H1 (cell line): Measurements from ENCODE around the gene PAK5. TPM values are rescaled to one million over a fixed set of nuclear protein-coding genes. Genes with fewer than 3 reads are reported as not detected.
"Not testable (repeated sequence)": the region's sequence is repeated elsewhere in the genome, so short reads cannot be mapped to it uniquely, and the experiment has no call there.

Experiments
- CTCF ChIA-PET: fragments of 300-600 bp; sonication (Branson Sonifier 250); formaldehyde crosslinking; loops from one replicate; lab custom pipeline; 2021; ENCODE audit not compliant: partially characterized antibody; lab: Charles Lee
- POLR2A ChIA-PET: fragments of 300-600 bp; sonication (Branson Sonifier 250); formaldehyde crosslinking; loops from one replicate; lab custom pipeline; 2021; ENCODE audit warnings: inconsistent platforms; ENCODE audit not compliant: partially characterized antibody; lab: Charles Lee
- DNase-seq, 2 experiments: peaks; one replicate each; pipeline versions ENCODE4 v3.0.0 to v3.0.0-alpha.2; 2010 to 2022; ENCODE audit warnings: low spot score in 2 of 2, low read depth in 1 of 2, mixed read lengths in 1 of 2
- FAIRE-seq: peaks from 2 replicates; lab custom pipeline; 2011; peaks lifted over from hg19 to GRCh38; lab: Jason Lieb, UNC
- H2AFZ ChIP-seq: 2 replicates; pipeline ENCODE4 v1.8.1; 2012; ENCODE audit warnings: low read length, inconsistent platforms
- H2AK5ac ChIP-seq: 2 replicates; pipeline ENCODE4 v1.6.1; 2013; ENCODE audit warnings: low read depth, low read length
- H2BK120ac ChIP-seq: replicated peaks from 2 replicates; pipeline ENCODE3; 2013; ENCODE audit warnings: low read depth, low read length, inconsistent platforms
- H2BK12ac ChIP-seq: 2 replicates; pipeline ENCODE4 v1.6.1; 2013; ENCODE audit warnings: low read depth, low read length
- H2BK15ac ChIP-seq: 2 replicates; pipeline ENCODE4 v1.6.1; 2013; ENCODE audit warnings: low read length
- H2BK20ac ChIP-seq: 2 replicates; pipeline ENCODE4 v1.6.1; 2013; ENCODE audit warnings: low read length
- H2BK5ac ChIP-seq: 2 replicates; pipeline ENCODE4 v1.6.1; 2013; ENCODE audit warnings: low read depth, low read length
- H3K14ac ChIP-seq: 2 replicates; pipeline ENCODE4 v1.6.1; 2013; ENCODE audit warnings: inconsistent platforms; ENCODE audit not compliant: insufficient read length
- H3K18ac ChIP-seq: 2 replicates; pipeline ENCODE4 v1.6.1; 2013; ENCODE audit warnings: low read length; ENCODE audit errors: extremely low read depth
- H3K23ac ChIP-seq: 2 replicates; pipeline ENCODE4 v1.6.1; 2013; ENCODE audit warnings: inconsistent platforms; ENCODE audit not compliant: insufficient read length
- H3K23me2 ChIP-seq: 2 replicates; pipeline ENCODE4 v1.6.1; 2013; ENCODE audit warnings: low read depth, low read length
- H3K27ac ChIP-seq: 2 replicates; pipeline ENCODE4 v1.6.1; 2011; ENCODE audit warnings: low read depth, low read length, inconsistent platforms
- H3K27me3 ChIP-seq, 4 experiments: replicated peaks in 1 of 4; 1 replicate in 1 of 4; 2 replicates in 3 of 4; pipeline versions ENCODE4 v1.6.1 to v1.8.1; 2011 to 2013; ENCODE audit warnings: low read length in 3 of 4, mild to moderate bottlenecking in 3 of 4, inconsistent platforms in 2 of 4, mixed read lengths in 2 of 4, moderate library complexity in 1 of 4; ENCODE audit not compliant: control insufficient read depth in 3 of 4, insufficient read depth in 3 of 4; ENCODE audit errors: extremely low read depth in 1 of 4
- H3K36me3 ChIP-seq, 4 experiments: 2 replicates each; pipeline versions ENCODE4 v1.6.1 to v1.8.1; 2011 to 2013; ENCODE audit warnings: mild to moderate bottlenecking in 4 of 4, low read length in 3 of 4, moderate library complexity in 2 of 4, control low read depth in 1 of 4, inconsistent platforms in 1 of 4; ENCODE audit not compliant: insufficient read depth in 4 of 4, control insufficient read depth in 2 of 4
- H3K4ac ChIP-seq: replicated peaks from 2 replicates; pipeline ENCODE3; 2013; ENCODE audit warnings: low read length, low read depth, mixed read lengths, inconsistent platforms; ENCODE audit not compliant: insufficient read length
- H3K4me1 ChIP-seq, 4 experiments: replicated peaks in 1 of 4; 1 replicate in 1 of 4; 2 replicates in 3 of 4; pipeline versions ENCODE4 v1.6.1 to v1.8.1; 2011 to 2013; ENCODE audit warnings: low read length in 3 of 4, inconsistent platforms in 2 of 4, mixed read lengths in 1 of 4; ENCODE audit not compliant: insufficient read depth in 4 of 4, control insufficient read depth in 3 of 4
- H3K4me2 ChIP-seq, 2 experiments: 2 replicates each; pipeline versions ENCODE4 v1.6.1 to v1.8.1; 2011 to 2013; ENCODE audit warnings: low read depth in 2 of 2, low read length in 2 of 2, control low read depth in 1 of 2, inconsistent platforms in 1 of 2, mild to moderate bottlenecking in 1 of 2; ENCODE audit not compliant: insufficient read depth in 1 of 2
- H3K4me3 ChIP-seq, 4 experiments: fragments of 200-600, 300-600 bp in 1 of 4; sonication (generic), shearing (Covaris generic), sonication (Bioruptor Twin) in 1 of 4; 2 replicates each; pipeline versions ENCODE4 v1.5.1 to v1.8.1; 2011 to 2016; ENCODE audit warnings: low read length in 4 of 4, low read depth in 3 of 4, control low read depth in 2 of 4, inconsistent platforms in 2 of 4, mild to moderate bottlenecking in 2 of 4, mixed read lengths in 1 of 4, moderate library complexity in 1 of 4; ENCODE audit not compliant: insufficient read depth in 2 of 4; ENCODE audit errors: extremely low read depth in 1 of 4
- H3K56ac ChIP-seq: replicated peaks from 2 replicates; pipeline ENCODE3; 2013; ENCODE audit warnings: low read depth, mild to moderate bottlenecking, mixed read lengths, low read length, inconsistent platforms; ENCODE audit not compliant: insufficient read length
- H3K79me1 ChIP-seq: 2 replicates; pipeline ENCODE4 v1.6.1; 2013; ENCODE audit warnings: low read depth, low read length, control low read depth
- H3K79me2 ChIP-seq, 2 experiments: 2 replicates each; pipeline versions ENCODE4 v1.6.1 to v1.8.1; 2012 to 2013; ENCODE audit warnings: low read length in 2 of 2, mild to moderate bottlenecking in 2 of 2, inconsistent platforms in 1 of 2; ENCODE audit not compliant: insufficient read depth in 2 of 2, control insufficient read depth in 1 of 2
- H3K9ac ChIP-seq, 4 experiments: replicated peaks in 1 of 4; 1 replicate in 1 of 4; 2 replicates in 3 of 4; pipeline versions ENCODE4 v1.6.1 to v1.8.1; 2011 to 2013; ENCODE audit warnings: low read depth in 3 of 4, low read length in 3 of 4, control low read depth in 2 of 4, mild to moderate bottlenecking in 2 of 4, moderate library complexity in 2 of 4, inconsistent platforms in 1 of 4; ENCODE audit errors: extremely low read depth in 1 of 4
- H3K9me3 ChIP-seq, 2 experiments: 2 replicates each; pipeline versions ENCODE4 v1.6.1 to v1.8.1; 2012 to 2013; ENCODE audit warnings: mild to moderate bottlenecking in 2 of 2, moderate library complexity in 2 of 2, control low read depth in 1 of 2, inconsistent platforms in 1 of 2, low read depth in 1 of 2, low read length in 1 of 2, mixed read lengths in 1 of 2; ENCODE audit not compliant: insufficient read depth in 2 of 2
- H4K20me1 ChIP-seq, 2 experiments: replicated peaks in 1 of 2; 2 replicates each; pipeline versions ENCODE3 to v1.8.1; 2011 to 2013; ENCODE audit warnings: inconsistent platforms in 2 of 2, low read length in 2 of 2, mild to moderate bottlenecking in 1 of 2; ENCODE audit not compliant: insufficient read depth in 2 of 2, control insufficient read depth in 1 of 2
- H4K5ac ChIP-seq: 2 replicates; pipeline ENCODE4 v1.6.1; 2013; ENCODE audit warnings: low read length, low read depth, mixed read lengths, inconsistent platforms; ENCODE audit not compliant: insufficient read length
- H4K8ac ChIP-seq: 2 replicates; pipeline ENCODE4 v1.8.0; 2013; ENCODE audit warnings: mild to moderate bottlenecking, moderate library complexity, low read length, inconsistent platforms; ENCODE audit not compliant: insufficient read depth; ENCODE audit errors: extremely low read depth
- H4K91ac ChIP-seq: replicated peaks from 2 replicates; pipeline ENCODE3; 2013; ENCODE audit warnings: low read length, mixed read lengths, inconsistent platforms; ENCODE audit not compliant: insufficient read length
- WGBS, 2 experiments: shearing (Covaris generic) in 1 of 2; methylation state at CpG; one replicate each; pipeline versions ENCODE4 v1.1.6 to v1.1.7; 2013 to 2015; ENCODE audit warnings: low lambda C conversion rate in 2 of 2, mixed read lengths in 2 of 2, inconsistent platforms in 1 of 2, low coverage in 1 of 2, missing lambda C conversion rate in 1 of 2; ENCODE audit not compliant: insufficient replicate concordance in 2 of 2, insufficient coverage in 1 of 2, insufficient read length in 1 of 2; ENCODE audit errors: extremely low coverage in 1 of 2, missing lambda C conversion rate in 1 of 2; 5-methylcytosine and 5-hydroxymethylcytosine counted together
- polyA plus RNA-seq, 7 experiments: library from polyadenylated mRNA; depleted of rRNA in 3 of 7; stranded (reverse) in 5 of 7; unstranded in 2 of 7; fragments of >200 nt in 5 of 7; fragments of 200-250 nt in 2 of 7; gene quantifications; 1 replicate in 5 of 7; 2 replicates in 1 of 7; 4 replicates in 1 of 7; pipeline versions ENCODE4 v1.2.1 to v1.2.3, GENCODE V29; 2011 to 2013; ENCODE audit warnings: missing spikeins in 2 of 7, mixed read lengths in 2 of 7
- total RNA-seq: library from RNA; stranded (reverse); fragmentation: NEBNext Ultra II Directional; extraction: Animal tissue kit (Norgen Biotek cat#: 25700); gene quantifications from 2 replicates; pipeline ENCODE4 v1.2.1, GENCODE V29; 2021

PAK5 gene
- total and polyA plus RNA-seq, 2 of the 8 experiments (the other 6 are each of a cell fraction or from before 2014, with no cell fraction given): 0.54 to 0.80 TPM

- CTCF ChIA-PET, H3K4me2 ChIP-seq, H3K18ac ChIP-seq, H3K27me3 ChIP-seq, H3K9me3 ChIP-seq, H3K4me1 ChIP-seq, H4K8ac ChIP-seq, H3K9ac ChIP-seq, H4K91ac ChIP-seq, H2AFZ ChIP-seq, H3K23ac ChIP-seq, H3K23me2 ChIP-seq, H4K20me1 ChIP-seq, H3K4me3 ChIP-seq, H2AK5ac ChIP-seq, H2BK12ac ChIP-seq, H3K79me2 ChIP-seq, H4K5ac ChIP-seq, H3K14ac ChIP-seq, H3K56ac ChIP-seq, H3K79me1 ChIP-seq, H2BK20ac ChIP-seq, POLR2A ChIA-PET, H2BK120ac ChIP-seq, DNase-seq, H2BK5ac ChIP-seq, H3K4ac ChIP-seq, H2BK15ac ChIP-seq, H3K36me3 ChIP-seq, H3K27ac ChIP-seq, FAIRE-seq: not testable (repeated sequence)
- WGBS, 2 experiments: 99% methylated on average over 12 of the region's 26 CpGs; no CpG with 5 or more reads in 1 of the 2 experiments
These were observed 197.3 kb downstream of the PAK5 start for GRCh38 chr20:9641499-9642000.
